Epithelial cell of prostate (primary cell): ENCODE data around the gene NMRK1.

Experiments
- DNase-seq: peaks from one replicate; pipeline ENCODE4 v3.0.0-alpha.2; 2011; ENCODE audit warnings: low read depth, low spot score
- H3K27ac ChIP-seq: fragments of 450-650 bp; 2 replicates; pipeline ENCODE4 v1.5.1; 2017; ENCODE audit warnings: mild to moderate bottlenecking

NMRK1 gene

DNA sequence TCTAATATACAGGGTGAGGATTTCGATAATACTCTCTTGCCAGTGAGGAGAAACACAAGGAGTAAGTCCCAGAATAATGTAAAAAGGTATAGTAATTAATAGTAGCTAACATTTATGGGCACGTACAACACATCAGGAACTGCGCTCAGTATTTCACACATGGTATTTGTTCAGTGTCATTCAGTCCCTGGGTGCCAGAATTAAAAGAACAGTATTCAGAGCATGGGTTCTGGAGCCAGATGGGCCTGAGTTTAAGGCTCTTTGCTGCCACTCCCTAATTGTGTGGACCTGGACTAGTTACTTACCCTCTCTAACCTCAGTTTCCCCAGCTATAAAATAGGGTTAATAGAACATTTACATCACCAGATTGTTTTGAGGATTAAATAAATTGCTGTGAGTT lies 16.7 kb upstream of the NMRK1 start:
- no peak for DNase-seq
- H3K27ac ChIP-seq, result no peak overlapping the region

DNA sequence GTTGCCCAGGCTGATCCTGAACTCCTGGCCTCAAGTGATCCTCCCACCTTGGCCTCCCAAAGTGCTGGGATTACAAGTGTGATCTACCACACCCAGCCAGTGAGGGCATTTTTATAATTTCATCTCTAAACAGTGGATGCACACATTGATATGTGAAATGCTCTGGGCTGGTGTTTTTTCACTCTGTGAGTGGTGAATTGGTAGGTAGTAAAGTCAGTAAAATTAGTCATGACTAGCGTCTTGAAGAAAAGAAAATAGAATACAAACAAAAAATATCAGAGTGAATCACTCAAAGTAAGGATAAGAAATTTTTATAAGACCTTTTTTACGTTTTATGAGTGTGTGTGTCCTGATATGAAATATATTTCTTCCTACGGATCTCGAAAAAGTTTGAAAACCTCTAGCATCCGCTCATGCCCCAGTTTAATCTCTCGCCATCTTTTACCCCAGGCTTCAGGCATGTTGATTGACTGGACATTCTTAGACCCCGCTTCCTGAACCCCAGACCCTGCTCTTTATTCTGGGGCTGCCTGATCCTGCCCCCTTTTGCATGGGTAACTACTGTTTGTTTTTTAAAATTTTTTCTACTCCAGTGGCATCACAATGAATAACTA lies 14.3 kb upstream of the NMRK1 start:
- H3K27ac ChIP-seq, result no peak overlapping the region
- DNase-seq, result no peak

GRCh38 chr9:75101004-75101588 lies 13.1 kb upstream of the NMRK1 start:
- H3K27ac ChIP-seq, result no peak overlapping the region
- no peak for DNase-seq

DNA sequence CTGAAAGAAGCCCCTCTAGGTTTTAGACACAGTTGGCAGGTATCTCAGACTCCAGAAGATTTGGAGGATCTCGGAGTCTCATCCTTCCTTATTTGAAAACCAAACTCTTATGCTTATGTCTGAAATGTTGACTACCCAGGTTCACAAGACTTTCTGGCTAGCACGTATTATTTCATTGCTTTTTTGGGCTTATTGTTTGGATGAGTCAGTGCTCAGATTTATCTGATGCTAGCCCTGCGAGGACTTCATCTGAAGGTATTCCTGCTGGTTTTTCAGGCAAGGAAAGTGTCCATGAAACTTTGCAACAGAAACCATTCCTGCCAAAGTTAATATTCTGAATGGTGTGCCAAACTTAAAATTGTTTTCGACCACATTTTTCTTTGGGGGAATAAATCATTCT lies 8.8 kb upstream of the NMRK1 start:
- no peak for DNase-seq
- H3K27ac ChIP-seq, result no peak overlapping the region

DNA sequence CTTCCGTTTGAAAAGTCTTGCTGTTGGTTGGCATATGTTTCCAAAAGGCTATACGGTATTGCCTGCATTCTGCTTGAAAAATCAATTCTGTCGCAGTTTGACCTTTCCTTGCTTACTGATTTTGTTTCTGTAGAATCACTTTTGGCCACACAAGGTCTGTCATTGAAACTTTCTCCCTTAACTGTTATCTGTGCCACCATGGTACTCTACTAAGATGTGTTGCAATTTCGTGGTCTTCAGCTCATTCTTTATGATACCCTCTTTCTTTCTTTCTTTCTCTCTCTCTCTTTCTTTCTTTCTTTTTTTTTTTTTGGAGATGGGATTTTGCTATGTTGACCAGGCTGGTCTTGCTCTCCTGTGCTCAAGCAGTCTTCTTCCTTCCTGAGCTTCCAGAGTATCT lies 4.8 kb upstream of the NMRK1 start:
- DNase-seq, result no peak
- H3K27ac ChIP-seq, result no peak overlapping the region

DNA sequence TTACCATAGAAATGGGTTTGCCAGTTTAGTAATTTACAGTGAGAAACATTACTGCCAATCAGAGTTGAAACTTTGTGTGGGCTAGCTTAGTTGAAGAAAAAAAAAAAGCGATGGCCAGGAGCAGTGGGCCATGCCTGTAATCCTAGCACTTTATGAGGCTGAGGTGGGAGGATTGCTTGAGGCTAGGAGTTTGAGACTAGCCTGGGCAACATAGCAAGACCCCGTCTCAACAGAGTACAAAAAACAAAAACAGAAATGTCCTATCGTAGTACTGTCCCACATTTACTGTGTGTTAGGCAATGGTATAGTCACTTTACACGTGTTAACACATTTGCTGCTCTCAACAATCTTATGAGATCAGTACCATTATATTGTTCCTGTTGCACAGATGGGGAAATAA lies 2.6 kb upstream of the NMRK1 start:
- H3K27ac ChIP-seq, result no peak overlapping the region
- no peak for DNase-seq

DNA sequence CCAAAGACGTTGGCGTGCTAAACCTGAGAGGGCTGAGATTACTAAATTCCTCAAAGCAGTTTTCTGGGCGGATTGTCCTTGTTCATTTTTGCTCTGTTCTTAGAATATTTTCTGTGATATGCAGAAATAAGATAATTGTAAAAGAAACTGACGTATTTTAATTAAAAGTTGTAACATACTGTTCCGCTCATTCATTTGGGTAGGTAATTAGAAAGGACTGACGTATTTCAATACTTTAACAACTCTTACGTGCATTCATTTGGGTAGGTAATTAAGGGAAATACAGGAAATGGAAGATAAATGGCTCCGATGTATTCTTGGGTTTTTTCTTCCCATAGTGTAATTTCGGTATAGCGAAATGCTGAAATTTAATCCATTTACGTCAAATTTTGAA lies 1.4 kb upstream of the NMRK1 start:
- no peak for DNase-seq
- H3K27ac ChIP-seq, result peak overlapping the region; percentile 97

- peak overlapping the region; percentile 97 for H3K27ac ChIP-seq
- no peak for DNase-seq
Measured at GRCh38 chr9:75088646-75089372, 854 bp upstream of the NMRK1 start.

DNA sequence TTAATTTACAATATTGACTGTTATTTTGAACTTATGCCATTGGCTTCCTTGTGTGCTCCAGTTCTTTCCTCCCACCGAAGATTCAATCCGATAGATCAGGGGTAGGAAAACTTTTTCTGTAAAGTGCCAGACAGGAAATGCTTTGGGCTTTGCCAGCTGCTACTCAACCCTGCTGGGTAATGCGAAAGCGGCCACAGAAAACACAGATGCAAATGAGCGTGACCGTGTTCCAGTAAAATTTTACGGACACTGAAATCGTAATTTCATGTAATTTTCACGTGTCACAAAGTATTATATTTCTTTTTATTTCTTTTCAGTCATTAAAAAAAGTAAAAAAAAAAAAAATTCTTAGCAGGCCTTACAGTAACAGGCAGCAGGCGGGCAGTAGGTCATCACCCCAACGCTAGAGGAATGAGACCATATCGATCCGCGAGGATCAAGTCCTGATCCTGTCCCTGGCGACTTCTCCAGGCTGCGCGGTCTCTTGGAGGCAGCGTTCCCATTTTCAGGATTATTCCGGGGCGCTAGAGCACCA lies 599 bp downstream of the NMRK1 start:
- DNase-seq, result no peak
- H3K27ac ChIP-seq, result peak overlapping the region; percentile 97

DNA sequence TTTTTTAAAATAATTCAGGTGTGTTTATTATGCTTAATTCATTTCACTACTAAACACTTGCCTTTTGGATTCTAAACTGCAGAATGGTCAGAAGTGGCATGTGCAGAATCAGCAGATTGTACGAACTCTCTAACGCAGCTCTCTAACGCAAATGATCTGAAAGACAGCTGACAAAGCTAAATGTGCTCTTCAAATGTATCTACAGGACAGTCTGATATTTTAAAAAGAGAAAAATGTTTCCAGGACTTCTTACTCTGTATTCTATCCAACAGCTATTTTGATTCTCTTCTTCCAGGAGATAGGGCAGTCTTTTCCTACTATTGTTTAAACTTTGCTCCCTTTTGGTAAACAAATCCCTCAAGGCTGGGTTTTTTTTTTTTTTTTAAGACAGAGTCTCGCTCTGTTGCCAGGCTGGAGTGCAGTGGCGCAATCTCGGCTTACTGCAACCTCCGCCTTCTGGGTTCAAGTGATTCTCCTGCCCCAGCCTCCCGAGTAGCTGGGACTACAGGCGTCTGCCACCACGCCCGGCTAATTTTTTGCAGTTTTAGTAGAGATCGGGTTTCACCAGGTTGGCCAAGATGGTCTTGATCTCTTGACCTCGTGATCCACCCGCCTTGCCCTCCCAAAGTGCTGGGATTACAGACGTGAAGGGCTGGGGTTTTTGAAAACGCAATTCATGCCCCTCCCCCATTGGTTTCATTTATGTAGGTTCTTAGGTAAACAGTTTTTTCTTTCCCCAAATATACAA lies 1.2 kb downstream of the NMRK1 start:
- no peak for DNase-seq
- H3K27ac ChIP-seq, result peak overlapping the region; percentile 97

DNA sequence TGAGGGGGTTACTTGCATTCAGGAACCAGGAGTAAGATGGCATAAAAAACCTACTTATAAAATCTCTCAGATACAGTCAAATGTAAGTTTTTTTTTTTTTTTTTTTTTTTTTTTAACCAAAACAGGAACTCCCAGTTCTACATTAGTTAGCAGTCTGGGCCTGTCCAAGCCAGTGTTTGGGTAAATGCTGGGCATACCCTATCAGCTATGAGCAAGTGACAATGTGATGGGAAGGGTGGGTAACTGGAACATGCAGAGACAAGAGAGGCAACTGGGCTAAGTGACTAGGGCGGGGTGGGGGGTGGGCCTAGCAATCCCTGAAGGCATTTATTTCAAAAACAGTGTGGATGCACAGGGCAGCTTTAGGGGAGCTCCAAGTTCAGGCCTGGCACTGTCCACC lies 2.3 kb downstream of the NMRK1 start:
- peak overlapping the region; percentile 97 for H3K27ac ChIP-seq
- DNase-seq, result peak; percentile 73

DNA sequence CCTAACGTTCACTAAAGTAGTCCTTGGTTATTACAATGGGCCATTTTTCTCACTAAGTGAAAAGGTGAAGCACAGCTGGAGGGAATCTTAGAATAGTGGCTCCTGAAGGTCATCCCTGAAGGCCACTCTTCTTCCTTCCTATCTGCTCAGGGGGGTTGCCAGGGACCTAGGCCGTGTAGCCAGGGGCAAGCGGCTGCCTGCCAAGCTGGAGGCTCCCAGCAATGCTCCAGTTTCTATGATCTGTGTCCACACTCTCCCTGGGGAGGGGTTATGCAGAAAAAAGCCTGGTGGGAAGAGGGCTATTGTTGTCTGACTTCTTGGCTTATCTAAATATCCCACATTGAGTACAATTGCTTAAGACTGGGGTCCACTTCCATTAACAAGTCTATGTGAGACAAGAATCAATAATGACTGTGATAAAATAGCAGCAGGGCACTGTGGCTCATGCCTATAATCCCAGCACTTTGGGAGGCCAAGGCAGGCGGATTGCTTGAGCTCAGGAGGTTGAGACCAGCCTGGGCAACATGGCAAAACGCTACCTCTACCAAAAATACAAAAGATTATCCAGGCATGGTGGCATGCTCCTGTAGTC lies 3.8 kb downstream of the NMRK1 start:
- H3K27ac ChIP-seq, result peak overlapping the region; percentile 28
- DNase-seq, result no peak

DNA sequence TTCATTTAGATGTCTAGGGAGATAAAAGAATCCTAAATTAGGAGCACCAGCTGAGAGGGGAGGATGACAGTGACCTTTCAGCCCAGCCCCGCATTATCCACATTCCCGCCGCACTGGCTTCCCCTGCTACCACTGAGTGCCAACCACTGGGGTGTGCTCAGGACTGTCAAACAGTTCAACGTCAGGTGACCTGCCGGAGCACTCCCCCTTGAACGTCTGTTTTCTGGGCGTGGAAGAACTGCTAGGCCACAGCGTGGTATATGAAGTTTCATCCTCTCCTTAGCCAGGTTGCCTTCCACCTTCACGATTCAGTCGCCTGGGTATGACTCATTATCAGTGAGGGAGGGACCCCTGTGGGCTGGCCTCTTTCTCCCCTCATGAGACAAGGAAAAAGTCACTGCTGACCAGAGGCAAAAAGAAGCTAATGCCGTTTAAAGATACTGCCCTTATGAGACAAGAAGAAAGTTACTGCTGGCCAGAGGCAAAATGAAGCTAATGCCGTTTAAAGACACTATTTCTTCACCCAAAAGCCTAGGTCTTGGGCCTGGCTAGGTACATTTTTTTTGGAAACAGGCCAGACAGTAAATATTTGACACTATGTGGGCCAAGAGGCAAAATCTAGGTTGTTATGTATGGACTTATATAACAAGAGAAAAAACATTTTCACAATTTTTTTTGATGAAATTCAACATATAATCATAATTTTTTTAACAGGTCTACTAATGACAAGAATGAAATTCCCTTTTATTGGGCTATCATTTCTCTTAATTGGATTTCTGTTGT lies 4.6 kb downstream of the NMRK1 start:
- peak; percentile 22 for DNase-seq
- H3K27ac ChIP-seq, result peak overlapping the region; percentile 28

- H3K27ac ChIP-seq, result no peak overlapping the region
- DNase-seq, result no peak
Measured at GRCh38 chr9:75081632-75082031, 6.3 kb downstream of the NMRK1 start.

DNA sequence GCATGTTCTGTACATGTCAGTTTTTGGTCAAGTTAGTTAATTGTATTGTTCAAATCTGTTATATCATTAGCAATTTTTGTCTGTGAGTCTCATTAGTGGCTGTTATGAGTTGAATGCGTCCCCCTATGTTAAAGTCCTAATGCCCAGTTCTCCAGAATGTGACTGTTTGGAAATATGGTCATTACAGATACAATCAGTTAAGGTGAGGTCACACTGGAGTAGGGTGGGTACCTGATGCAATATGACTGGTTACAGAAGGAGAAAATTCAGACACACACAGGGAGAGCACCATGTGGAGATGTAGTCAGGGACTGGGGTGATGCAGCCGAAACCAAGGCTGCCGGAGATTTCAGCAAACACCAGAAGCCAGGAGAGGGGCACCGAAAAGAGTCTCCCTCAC lies 15.1 kb downstream of the NMRK1 start:
- peak overlapping the region; percentile 59 for H3K27ac ChIP-seq
- DNase-seq, result no peak

DNA sequence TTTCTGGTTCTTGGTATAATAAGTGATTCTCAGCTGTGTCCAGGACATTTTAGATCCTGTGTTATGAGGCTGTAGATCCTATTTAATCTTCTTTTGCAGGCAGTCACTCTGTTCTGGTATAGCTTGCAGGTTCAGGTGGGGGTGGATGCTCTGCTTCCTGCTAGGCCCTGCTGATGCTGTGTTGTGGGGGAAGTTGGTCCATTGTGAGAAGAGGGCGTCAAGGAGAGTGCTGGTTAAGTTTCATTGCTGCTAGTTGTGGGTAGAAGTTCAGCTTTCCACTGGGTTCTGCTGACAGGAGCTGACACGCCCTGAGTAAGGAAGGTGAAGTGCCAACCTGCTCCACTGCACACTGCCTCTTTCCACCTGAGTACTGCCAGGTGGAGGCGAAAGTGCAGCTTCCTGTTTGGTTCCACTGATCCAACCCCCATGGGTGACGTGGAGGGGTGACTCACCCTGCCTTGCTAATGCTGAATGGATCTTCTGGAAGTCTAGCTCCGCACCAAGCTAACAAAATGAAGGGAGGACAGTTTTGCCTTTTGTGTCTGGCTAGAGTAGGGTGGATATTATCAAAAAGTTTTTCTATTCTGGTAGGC lies 16.3 kb downstream of the NMRK1 start:
- peak; percentile 76 for DNase-seq
- peak overlapping the region; percentile 59 for H3K27ac ChIP-seq

DNA sequence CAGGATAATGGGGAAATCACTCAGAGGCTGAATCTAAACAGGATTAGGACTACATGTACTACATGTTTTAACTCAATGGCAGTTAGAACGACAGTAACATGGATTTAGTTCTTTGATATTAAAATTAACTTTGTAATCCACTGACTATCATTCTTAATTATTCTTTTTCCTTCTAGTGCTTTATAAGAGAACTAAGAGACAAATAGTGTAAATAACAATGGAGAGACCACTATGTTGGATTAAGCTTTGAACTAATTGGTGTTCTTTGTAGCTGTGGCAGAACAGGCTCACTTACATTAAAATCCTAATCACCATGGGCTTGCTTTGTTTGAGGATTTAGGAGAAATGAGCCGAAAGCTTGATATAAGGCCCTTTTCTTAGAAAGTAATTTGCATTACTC lies 18.8 kb downstream of the NMRK1 start:
- no peak overlapping the region for H3K27ac ChIP-seq

GRCh38 chr9:75067894-75068293 lies 20.1 kb downstream of the NMRK1 start:
- no peak for DNase-seq
- H3K27ac ChIP-seq, result no peak overlapping the region

More for the DNA sequence above, 18.8 kb downstream of the NMRK1 start:
- DNase-seq, result no peak

DNA sequence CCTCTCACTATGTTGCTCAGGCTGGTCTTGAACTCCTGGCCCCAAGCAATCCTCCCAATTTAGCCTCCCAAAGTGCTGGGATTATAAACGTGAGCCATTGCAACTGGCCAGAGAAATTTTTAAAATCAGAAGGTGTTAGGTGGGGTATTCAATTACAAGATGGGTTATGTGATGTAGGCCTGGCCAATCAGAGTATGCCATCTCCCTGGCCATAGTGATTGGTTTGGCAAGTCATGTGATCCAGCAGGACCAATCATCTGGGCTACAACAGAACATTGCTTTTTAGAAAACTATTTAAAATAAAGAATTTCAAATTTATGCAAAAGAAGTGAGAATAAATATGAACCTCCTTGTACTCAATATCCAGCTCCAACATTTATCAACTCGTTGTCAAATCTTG lies 22.4 kb downstream of the NMRK1 start:
- H3K27ac ChIP-seq, result no peak overlapping the region
- no peak for DNase-seq
